Kidney (tissue), 14 donors: ENCODE results near the gene BLTP2. TPM values are rescaled to one million over a fixed set of nuclear protein-coding genes. Genes with fewer than 3 reads are reported as not detected.

Experiments used
- DNase-seq, 5 donors: peaks; one replicate each; pipeline ENCODE4 v3.0.0-alpha.2; 2013 to 2020
- FAIRE-seq: peaks from 2 replicates; lab custom pipeline; 2012; peaks lifted over from hg19 to GRCh38; lab: Jason Lieb, UNC
- H3K27ac ChIP-seq, 2 donors: one replicate each; pipeline ENCODE4 v1.7.0; 2013; ENCODE audit warnings: low read depth in 2 of 2, low read length in 2 of 2, inconsistent platforms in 1 of 2
- H3K27me3 ChIP-seq: one replicate; pipeline ENCODE4 v1.7.1; 2013; ENCODE audit warnings: low read length, inconsistent platforms; ENCODE audit not compliant: control insufficient read depth, insufficient read depth
- H3K36me3 ChIP-seq, 3 donors: one replicate each; pipeline versions ENCODE4 v1.7.0 to v1.7.1; 2013; ENCODE audit warnings: low read length in 3 of 3, control low read depth in 1 of 3, inconsistent platforms in 1 of 3; ENCODE audit not compliant: insufficient read depth in 3 of 3, control insufficient read depth in 2 of 3
- H3K4me1 ChIP-seq, 3 donors: one replicate each; pipeline versions ENCODE4 v1.7.0 to v1.7.1; 2013; ENCODE audit warnings: low read length in 3 of 3, inconsistent platforms in 1 of 3, low read depth in 1 of 3; ENCODE audit not compliant: control insufficient read depth in 2 of 3, insufficient read depth in 2 of 3
- H3K4me3 ChIP-seq, 3 donors: one replicate each; pipeline versions ENCODE4 v1.7.0 to v1.8.1; 2013; ENCODE audit warnings: low read length in 3 of 3, control low read depth in 1 of 3, inconsistent platforms in 1 of 3
- H3K9ac ChIP-seq, 3 donors: one replicate each; pipeline versions ENCODE4 v1.7.0 to v1.7.1; 2013; ENCODE audit warnings: low read length in 3 of 3, control low read depth in 1 of 3, inconsistent platforms in 1 of 3
- H3K9me3 ChIP-seq, 3 donors: one replicate each; pipeline versions ENCODE4 v1.7.0 to v1.7.1; 2013; ENCODE audit warnings: low read length in 3 of 3, control low read depth in 1 of 3, inconsistent platforms in 1 of 3; ENCODE audit not compliant: control insufficient read depth in 2 of 3, insufficient read depth in 1 of 3
- intact Hi-C: fragments of 100-400 bp; cut with DNase I; formaldehyde crosslinking; loops from one replicate; pipeline ENCODE4 v1.11.1; 2022
- polyA plus RNA-seq: library from polyadenylated mRNA; stranded (reverse); fragments of 350-450 nt; fragmentation: Illumina TruSeq; extraction: RNeasy Lipid Tissue Mini Kit (QIAGEN cat#74804); gene quantifications from one replicate; pipeline ENCODE4 v1.2.3, GENCODE V29; 2014; ENCODE audit warnings: low read depth, low replicate concordance; ENCODE audit not compliant: insufficient read depth
- total RNA-seq: library from RNA; stranded (reverse); fragmentation: NEBNext Ultra II Directional; extraction: Animal tissue kit (Norgen Biotek cat#: 25700); gene quantifications from one replicate; pipeline ENCODE4 v1.2.1, GENCODE V29; 2021
- TF ChIP-seq, protein P1 (sequence below): IDR thresholded peaks from 3 replicates; pipeline ENCODE4 v1.5.1; 2012; ENCODE audit warnings: mild to moderate bottlenecking, moderate library complexity, borderline replicate concordance; ENCODE audit not compliant: insufficient read depth; ENCODE audit errors: extremely low read depth
- donor health status: control.
- donor health status: control.
- donor health status: control.
- donor health status: control.
- donor health status: control.
- donor health status: DM: yes; HTN: yes; CAD: no.
- donor health status: Normal renal cell carcinoma (clear cell type).

The BLTP2 gene
- total and polyA plus RNA-seq, 2 donors from 2014 or later: 35.1 to 140 TPM

DNA sequence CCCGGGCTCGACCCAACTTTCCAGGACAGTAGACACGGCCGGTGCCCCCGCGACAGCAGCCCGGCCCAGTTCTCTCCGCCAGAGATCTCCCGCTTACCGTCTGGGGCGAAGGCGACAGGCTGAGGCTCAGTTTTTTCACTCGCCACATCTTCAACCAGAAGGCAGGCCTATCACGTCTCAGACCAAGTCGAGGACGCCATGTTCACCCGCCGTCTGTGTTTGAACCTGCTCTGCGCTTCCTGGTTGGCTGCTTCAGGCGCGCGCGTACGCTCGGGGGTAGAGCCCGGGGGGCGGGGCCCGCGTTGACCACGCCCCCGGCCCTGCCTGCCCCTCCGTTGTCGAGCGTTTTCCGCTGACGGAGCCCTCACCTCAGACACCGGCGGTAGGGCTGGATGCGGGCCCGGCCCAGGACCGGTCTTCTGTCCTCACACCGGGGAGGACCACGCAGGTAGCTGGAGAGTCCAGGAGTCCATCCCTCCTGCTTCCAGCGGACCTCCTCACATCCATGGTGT is 46.1 kb downstream of the BLTP2 start, which contains the start of gene SPAG5:
SPAG5 (minus strand) TSS at position 227 of the 512 bp plus-strand sequence; CDS start at position 148, 79 bp downstream.
- FAIRE-seq: no peak
- Histone ChIP-seq H3K4me3 (peak within 1 kb of the TSS; percentile 78 to 90 (median 81)), H3K9ac (peak within 1 kb of the TSS; percentile 81 to 94 (median 86)), H3K9me3 (no peaks in the 10 kb centered on the region), H3K4me1 (peaks cover 0 to 12% (median 10%) of the 10 kb centered on the region in 3 donors), H3K36me3 (no peaks in the 10 kb centered on the region), H3K27me3 (no peaks in the 10 kb centered on the region), H3K27ac (peak within 1 kb of the TSS; percentile 91 to 96)
- TF ChIP-seq, protein P1, sequence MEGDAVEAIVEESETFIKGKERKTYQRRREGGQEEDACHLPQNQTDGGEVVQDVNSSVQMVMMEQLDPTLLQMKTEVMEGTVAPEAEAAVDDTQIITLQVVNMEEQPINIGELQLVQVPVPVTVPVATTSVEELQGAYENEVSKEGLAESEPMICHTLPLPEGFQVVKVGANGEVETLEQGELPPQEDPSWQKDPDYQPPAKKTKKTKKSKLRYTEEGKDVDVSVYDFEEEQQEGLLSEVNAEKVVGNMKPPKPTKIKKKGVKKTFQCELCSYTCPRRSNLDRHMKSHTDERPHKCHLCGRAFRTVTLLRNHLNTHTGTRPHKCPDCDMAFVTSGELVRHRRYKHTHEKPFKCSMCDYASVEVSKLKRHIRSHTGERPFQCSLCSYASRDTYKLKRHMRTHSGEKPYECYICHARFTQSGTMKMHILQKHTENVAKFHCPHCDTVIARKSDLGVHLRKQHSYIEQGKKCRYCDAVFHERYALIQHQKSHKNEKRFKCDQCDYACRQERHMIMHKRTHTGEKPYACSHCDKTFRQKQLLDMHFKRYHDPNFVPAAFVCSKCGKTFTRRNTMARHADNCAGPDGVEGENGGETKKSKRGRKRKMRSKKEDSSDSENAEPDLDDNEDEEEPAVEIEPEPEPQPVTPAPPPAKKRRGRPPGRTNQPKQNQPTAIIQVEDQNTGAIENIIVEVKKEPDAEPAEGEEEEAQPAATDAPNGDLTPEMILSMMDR: no peak
- DNase-seq: peak; percentile 95 to 97 (median 96)
- intact Hi-C loops: no loop called here

DNA sequence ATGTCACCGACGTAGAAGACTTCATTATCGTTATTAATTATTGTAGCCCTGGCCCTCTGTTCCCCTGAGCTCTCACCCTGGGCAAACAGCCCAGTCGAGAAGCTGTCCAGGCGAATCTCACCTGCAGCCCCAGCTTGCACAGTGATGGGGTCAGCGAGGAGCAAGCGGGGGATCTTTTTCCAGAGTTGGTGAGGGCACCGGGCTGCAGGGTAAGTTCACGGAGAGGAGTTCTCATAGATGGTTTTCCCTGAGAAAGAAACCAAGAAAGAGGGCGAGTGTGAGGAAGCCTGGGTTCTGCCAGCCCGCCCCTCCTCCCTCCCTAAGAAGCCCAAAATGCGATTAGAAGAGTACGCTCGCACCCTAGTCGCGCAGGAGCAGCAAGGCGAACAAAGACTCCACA is 46.6 kb downstream of the BLTP2 start:
- H3K4me1 ChIP-seq: peaks cover 0 to 12% (median 10%) of the 10 kb centered on the region in 3 donors
- peak overlapping the region in 1 of 3 donors; percentile 65 for H3K9ac ChIP-seq
- H3K9me3 ChIP-seq: no peaks in the 10 kb centered on the region
- H3K36me3 ChIP-seq: no peaks in the 10 kb centered on the region
- TF ChIP-seq, protein P1: no peak
- intact Hi-C loops: no loop called here
- no peak overlapping the region for H3K27ac ChIP-seq
- no peak for FAIRE-seq
- peak in 2 of 5 donors; percentile 15 to 56 for DNase-seq
- peak overlapping the region; percentile 58 to 85 (median 78) for H3K4me3 ChIP-seq
- H3K27me3 ChIP-seq: no peaks in the 10 kb centered on the region

DNA sequence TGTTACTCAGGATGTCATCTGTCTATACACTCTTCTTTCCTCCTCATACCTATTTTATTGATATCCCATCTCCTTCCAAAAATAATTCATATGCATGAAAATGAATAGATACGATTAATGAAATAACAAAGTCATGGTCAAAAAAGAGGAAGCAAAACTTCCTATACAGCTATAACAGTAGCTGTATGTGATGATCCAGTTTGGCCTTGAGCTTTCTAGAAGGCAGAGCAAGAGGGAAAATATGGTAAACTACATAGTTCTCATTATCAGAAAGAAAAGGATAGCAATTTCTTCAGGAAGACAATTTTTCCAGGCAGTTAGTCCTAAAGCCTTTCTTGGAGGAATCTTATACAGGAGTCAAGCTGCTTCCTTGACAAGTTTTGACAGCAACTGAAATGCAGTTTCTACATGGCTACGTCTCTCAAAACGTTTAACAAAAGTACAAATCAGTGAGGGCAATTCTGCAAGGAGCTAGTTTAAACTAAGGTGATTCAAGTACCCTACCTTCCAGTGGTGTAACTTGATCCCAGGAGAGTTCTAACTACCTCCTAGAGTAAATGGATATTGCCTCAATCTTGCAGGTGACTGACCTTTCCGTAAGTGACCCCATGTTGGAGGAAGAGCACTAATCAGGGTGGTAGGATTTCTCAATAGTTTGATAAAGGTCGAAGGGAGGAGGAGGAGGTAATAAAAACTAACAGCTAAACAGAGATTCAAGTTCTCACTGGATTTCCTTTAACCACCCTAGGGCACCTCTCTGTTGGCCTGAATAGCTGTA is 47.2 kb downstream of the BLTP2 start:
- Histone ChIP-seq H3K27ac (no peak overlapping the region), H3K4me1 (peaks cover 0 to 12% (median 10%) of the 10 kb centered on the region in 3 donors), H3K9me3 (no peaks in the 10 kb centered on the region), H3K27me3 (no peaks in the 10 kb centered on the region), H3K9ac (peak overlapping the region in 1 of 3 donors; percentile 65), H3K4me3 (peak overlapping the region in 2 of 3 donors; percentile 78 to 85), H3K36me3 (peaks cover 0 to 5% (median under 1%) of the 10 kb centered on the region in 3 donors)
- DNase-seq (peak in 1 of 5 donors; percentile 25), FAIRE-seq (no peak)
- TF ChIP-seq, protein P1: no peak
- intact Hi-C loops: no loop called here

Other genes with a start within 250 kb of the BLTP2 start
- 14.7 TPM for gene SLC46A1, start 238.9 kb downstream of the BLTP2 start, total RNA-seq
- gene SLC46A1, start 238.9 kb downstream of the BLTP2 start, polyA plus RNA-seq: 9.7 TPM
- 1.1 TPM for gene SLC13A2, start 171.5 kb downstream of the BLTP2 start, total RNA-seq
- 69.0 TPM for gene SLC13A2, start 171.5 kb downstream of the BLTP2 start, polyA plus RNA-seq
- gene FOXN1, start 138.8 kb downstream of the BLTP2 start, total RNA-seq: not detected
- not detected for gene FOXN1, start 138.8 kb downstream of the BLTP2 start, polyA plus RNA-seq
- 19.0 TPM for gene UNC119, start 92.5 kb downstream of the BLTP2 start, total RNA-seq
- 60.7 TPM for gene UNC119, start 92.5 kb downstream of the BLTP2 start, polyA plus RNA-seq
- 75.0 TPM for gene PIGS, start 73.6 kb downstream of the BLTP2 start, total RNA-seq
- 60.6 TPM for gene PIGS, start 73.6 kb downstream of the BLTP2 start, polyA plus RNA-seq
- gene ALDOC, start 68.3 kb downstream of the BLTP2 start, total RNA-seq: 7.1 TPM
- gene ALDOC, start 68.3 kb downstream of the BLTP2 start, polyA plus RNA-seq: 21.9 TPM
- gene SPAG5, start 46.1 kb downstream of the BLTP2 start, total RNA-seq: 7.4 TPM
- 123 TPM for gene SPAG5, start 46.1 kb downstream of the BLTP2 start, polyA plus RNA-seq
- 10.2 TPM for gene RSKR, start 31.0 kb downstream of the BLTP2 start, total RNA-seq
- 4.1 TPM for gene RSKR, start 31.0 kb downstream of the BLTP2 start, polyA plus RNA-seq
- 54.3 TPM for gene SDF2, start 16.7 kb upstream of the BLTP2 start, total RNA-seq
- 101 TPM for gene SDF2, start 16.7 kb upstream of the BLTP2 start, polyA plus RNA-seq
- 61.5 TPM for gene SUPT6H, start 17.0 kb upstream of the BLTP2 start, total RNA-seq
- 21.4 TPM for gene SUPT6H, start 17.0 kb upstream of the BLTP2 start, polyA plus RNA-seq
- gene PROCA1, start 66.7 kb upstream of the BLTP2 start, total RNA-seq: 3.4 TPM
- gene PROCA1, start 66.7 kb upstream of the BLTP2 start, polyA plus RNA-seq: 3.5 TPM
- gene RAB34, start 72.7 kb upstream of the BLTP2 start, total RNA-seq: 119 TPM
- gene RAB34, start 72.7 kb upstream of the BLTP2 start, polyA plus RNA-seq: 128 TPM
- gene RPL23A, start 74.8 kb upstream of the BLTP2 start, total RNA-seq: 1,188 TPM
- 1,159 TPM for gene RPL23A, start 74.8 kb upstream of the BLTP2 start, polyA plus RNA-seq
- gene TLCD1, start 81.1 kb upstream of the BLTP2 start, total RNA-seq: 25.3 TPM
- gene TLCD1, start 81.1 kb upstream of the BLTP2 start, polyA plus RNA-seq: 30.0 TPM
- gene NEK8, start 83.6 kb upstream of the BLTP2 start, total RNA-seq: 20.6 TPM
- 4.7 TPM for gene NEK8, start 83.6 kb upstream of the BLTP2 start, polyA plus RNA-seq
- 118 TPM for gene TRAF4, start 98.9 kb upstream of the BLTP2 start, total RNA-seq
- gene TRAF4, start 98.9 kb upstream of the BLTP2 start, polyA plus RNA-seq: 53.4 TPM
- gene FAM222B, start 197.6 kb upstream of the BLTP2 start, total RNA-seq: 31.0 TPM
- gene FAM222B, start 197.6 kb upstream of the BLTP2 start, polyA plus RNA-seq: 13.0 TPM
- gene ERAL1, start 209.9 kb upstream of the BLTP2 start, total RNA-seq: 29.5 TPM
- 71.6 TPM for gene ERAL1, start 209.9 kb upstream of the BLTP2 start, polyA plus RNA-seq